G401 (cell line): ENCODE data around the gene ABT1. TPM values are rescaled to one million over a fixed set of nuclear protein-coding genes. Genes with fewer than 3 reads are reported as not detected.
"Not testable (repeated sequence)": the region's sequence is repeated elsewhere in the genome, so short reads cannot be mapped to it uniquely, and the experiment has no call there.

Experiments used
- DNase-seq: peaks from one replicate; pipeline ENCODE4 v3.0.0-alpha.2; 2015; ENCODE audit warnings: low spot score
- in situ Hi-C: cut with HindIII; loops from 2 replicates; pipeline ENCODE4 v1.10.0; 2016; ENCODE audit warnings: low sequenced_read_pairs, mixed read lengths
- total RNA-seq: library from RNA; depleted of rRNA; stranded (reverse); fragments of >200 nt; shearing (Covaris generic); gene quantifications from 2 replicates; pipeline ENCODE4 v1.2.3, GENCODE V29; 2014; rRNA removed

Gene ABT1
- 43.8 and 44.4 TPM in 2 replicates for total RNA-seq

DNA sequence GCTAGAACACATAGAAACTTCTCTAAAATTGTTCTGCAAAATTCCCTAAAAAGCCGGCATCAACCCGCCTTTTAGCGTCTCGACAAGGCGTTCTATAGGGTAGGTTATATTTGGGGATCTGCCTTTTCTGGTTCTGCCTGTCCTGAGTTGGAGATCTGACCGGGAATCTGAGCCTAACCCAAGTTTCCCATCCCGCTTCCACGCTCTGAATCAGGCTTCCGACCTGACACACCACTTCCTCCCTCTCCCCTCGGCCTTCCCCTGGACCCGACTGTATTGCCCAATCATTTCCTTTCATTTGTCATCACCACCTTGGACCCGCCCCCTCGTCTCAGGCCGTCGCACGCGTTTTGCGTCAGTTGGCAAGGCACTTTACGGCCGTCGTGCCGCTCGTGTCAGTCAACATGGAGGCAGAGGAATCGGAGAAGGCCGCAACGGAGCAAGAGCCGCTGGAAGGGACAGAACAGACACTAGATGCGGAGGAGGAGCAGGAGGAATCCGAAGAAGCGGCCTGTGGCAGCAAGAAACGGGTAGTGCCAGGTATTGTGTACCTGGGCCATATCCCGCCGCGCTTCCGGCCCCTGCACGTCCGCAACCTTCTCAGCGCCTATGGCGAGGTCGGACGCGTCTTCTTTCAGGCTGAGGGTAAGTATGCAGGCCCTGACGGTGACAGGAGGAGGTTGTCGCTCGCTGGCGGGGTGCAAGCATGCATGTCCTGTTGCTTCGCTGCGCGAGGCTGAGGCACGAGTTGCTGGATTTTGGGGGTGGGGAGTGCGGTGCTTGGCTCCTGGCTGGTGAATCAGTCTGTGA, at the start of gene ABT1:
Gene ABT1, plus strand, starts transcription at position 375 of the 810 bp plus-strand sequence. Its CDS starts 30 bp downstream, at position 405.
- DNase-seq, result peak; percentile 99
- in situ Hi-C loops, result no loop called here

DNA sequence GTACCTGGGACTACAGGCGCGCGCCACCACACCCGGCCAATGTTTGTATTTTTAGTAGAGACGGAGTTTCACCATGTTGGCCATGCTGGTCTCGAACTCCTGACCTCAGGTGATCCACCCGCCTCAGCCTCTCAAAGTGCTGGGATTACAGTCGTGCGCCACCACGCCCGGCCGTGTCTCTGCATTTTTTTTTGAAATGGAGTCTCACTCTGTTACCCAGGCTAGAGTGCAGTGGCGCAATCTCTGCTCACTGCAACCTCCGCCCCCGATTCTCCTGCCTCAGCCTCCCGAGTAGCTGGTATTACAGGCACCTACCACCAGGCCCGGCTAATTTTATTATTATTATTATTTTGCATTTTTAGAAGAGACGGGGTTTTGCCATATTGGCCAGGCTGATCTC, 49.4 kb upstream of the ABT1 start:
- in situ Hi-C loops, DNase-seq: not testable (repeated sequence)

DNA sequence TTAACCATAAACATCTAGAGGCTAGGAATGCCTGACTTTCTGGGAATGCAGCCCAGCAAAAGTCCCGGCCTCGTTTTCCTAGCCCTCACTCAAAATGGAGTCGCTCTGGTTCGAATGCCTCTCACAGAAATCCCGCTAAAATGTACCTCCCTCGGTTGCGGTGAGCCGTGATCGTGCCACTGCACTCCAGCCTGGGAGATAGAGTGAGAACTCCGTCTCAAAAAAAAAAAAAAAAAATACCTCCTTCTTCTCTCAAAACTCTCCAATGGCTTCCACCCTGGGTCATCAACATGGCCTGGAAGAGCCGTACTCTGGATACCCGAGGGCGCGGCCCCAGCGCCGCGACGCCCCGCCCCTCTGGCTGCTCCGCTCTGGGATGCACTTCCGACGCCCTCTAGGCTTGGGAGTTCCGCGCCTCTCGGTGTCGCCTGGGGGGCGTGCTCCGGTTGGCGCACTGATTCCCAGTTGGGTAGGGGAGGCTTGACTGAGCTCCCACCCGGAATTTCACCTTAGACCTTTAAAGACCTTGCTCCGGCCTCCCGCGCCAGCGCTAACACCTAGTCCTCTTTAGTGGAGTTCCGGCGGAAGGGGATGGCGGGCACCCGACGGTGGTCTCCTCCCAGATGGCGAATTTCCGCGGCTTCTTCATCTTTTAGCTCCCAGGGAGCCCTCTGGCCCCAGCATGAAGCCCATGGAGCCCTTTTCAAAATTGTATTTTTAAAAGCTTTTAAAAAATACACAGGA, 46.3 kb upstream of the ABT1 start:
- in situ Hi-C loops, result no loop called here
- DNase-seq, result no peak

DNA sequence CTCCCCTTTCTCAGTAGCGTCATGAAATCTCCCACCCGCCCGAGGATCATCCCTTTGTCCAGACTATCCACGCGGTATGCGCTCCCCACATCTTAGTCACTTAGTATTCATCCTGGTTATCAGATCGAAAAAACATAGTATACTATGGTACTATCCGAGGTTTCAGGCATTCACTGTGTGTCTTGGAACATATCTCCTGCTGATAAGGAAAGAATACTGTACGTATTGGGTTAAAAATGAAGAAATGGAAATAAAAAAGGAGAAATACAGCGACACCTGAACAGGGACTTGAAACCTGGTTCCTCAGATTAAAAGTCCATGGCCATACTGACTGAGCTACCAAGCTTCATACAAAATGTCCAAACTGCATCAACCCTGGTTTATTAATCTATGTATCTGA, 44.5 kb upstream of the ABT1 start:
- in situ Hi-C loops, result no loop called here
- no peak for DNase-seq

DNA sequence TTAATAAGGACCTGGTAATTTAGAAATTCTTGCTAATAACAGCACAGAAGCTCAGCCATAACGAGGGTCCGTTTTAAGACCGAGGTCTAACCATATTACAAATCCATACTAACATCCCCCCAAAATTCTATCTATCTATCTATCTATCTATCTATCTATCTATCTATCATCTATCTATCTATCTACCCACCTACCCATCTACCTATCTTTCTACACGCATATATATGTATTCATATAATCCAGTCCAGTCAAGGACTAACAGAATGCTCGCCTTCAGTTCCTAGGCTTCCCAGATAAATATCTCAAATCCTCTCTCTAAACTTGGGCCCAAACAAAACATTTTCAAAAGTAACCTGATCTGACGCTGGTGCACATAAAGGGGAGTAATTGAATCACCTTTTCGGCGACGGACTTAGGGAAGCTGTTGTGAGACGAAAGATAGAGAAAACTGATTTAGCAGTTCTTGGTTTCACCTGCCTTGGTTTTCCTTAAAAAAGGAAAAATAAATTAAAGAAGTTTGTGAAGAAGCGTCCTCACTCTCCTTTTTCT, 44.0 kb upstream of the ABT1 start:
- in situ Hi-C loops, result no loop called here
- DNase-seq, result no peak

DNA sequence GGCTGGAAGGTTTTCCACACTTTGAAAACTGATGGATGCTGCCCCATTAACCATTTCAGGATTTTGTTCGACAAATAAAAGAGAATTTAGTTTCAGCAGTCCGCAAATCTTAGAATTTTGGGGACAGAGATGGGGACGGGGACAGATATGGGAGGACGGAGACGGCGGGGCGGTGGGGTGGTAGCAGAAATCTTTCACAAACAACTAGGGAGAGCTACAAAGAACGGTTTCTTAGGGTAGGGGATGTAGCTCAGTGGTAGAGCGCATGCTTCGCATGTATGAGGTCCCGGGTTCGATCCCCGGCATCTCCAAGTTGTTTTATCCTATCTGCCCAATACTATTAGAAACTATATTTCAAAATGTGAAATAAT, 43.5 kb upstream of the ABT1 start:
- in situ Hi-C loops, result no loop called here
- peak; percentile 92 for DNase-seq

DNA sequence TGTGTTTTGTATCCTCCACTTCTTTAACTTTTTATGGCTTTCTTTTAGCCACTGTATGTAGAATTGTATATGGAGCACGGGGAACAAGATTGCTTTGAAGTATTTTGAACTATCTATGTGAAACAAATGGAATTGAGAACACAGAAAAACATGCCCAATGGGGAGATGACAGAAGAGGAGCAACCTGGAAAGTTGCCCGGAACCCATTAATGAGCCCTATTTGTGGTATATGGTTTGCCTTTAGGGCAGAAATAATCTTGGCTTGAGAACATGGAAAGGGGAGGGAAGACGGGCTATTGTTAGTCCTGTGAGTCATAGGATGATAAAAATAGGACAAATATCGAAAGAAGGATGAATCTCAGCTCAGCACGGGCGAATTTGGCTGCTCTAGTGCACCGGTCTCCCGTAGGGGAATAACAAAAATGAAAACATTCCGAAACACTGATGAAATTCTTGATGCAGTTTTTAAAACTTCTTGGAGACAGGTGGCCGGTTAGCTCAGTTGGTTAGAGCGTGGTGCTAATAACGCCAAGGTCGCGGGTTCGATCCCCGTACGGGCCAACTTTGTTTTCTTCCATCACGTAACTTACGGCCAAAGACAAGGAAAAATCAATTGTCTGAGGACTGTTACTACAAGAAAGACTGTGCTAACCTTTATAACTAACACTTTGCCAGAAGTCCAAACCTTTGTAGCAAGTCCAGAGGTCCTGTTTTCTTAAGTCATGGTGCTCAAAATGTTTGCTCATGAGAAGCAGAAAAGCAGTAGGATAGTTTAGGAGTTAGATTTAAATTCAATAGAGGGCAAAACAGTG, 42.9 kb upstream of the ABT1 start:
- peak; percentile 88 for DNase-seq

DNA sequence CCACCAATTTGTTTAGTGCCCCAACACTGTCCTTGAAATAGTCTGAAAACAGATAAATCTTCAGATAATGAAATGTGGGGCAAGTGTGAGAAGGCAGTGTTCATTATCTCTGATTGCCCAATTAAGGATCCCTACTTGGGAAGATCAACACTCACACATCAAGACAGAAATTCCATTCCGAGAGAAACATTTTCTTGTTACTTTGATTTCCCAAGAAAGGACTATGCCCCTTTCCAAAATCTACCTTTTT, 42.4 kb upstream of the ABT1 start:
- in situ Hi-C loops, result no loop called here

More for the DNA sequence above, 42.9 kb upstream of the ABT1 start:
- in situ Hi-C loops, result no loop called here

DNA sequence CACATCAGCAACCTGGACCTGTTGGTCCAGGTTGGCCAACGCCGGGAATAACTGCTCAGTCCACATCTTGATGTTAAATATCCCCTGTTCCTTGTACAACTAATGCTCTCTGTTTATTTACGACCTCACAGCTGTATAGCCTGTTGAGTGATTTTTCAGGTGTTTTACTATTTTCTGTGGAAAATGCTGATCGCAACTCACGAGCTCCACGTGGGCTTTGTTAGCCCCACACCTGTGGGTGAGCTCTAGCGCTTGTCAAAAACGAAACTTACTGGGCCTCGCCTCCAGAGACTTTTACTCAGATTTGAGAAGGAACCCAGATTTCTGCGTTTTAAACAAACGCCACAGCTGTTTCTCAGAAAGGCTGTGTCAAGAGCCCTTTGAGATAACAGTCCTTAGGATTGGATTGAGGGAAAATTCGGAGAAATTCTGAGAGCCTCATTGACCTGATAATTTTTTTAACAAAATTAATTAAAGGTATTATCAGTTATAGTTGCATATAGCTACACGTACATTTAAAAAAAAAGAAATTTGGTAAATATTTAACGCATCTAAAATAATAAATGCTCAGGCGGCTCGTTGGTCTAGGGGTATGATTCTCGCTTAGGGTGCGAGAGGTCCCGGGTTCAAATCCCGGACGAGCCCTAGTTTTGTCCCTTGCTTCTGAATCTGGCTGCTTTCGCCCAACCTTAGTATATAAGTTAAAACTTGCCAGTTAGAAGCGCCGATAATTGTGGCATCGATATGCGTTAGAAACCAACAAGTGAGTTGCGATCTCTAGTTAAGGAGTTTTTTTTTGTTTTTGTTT, 41.9 kb upstream of the ABT1 start:
- in situ Hi-C loops, result no loop called here
- DNase-seq, result peak; percentile 55

More for the DNA sequence above, 42.4 kb upstream of the ABT1 start:
- DNase-seq, result no peak

DNA sequence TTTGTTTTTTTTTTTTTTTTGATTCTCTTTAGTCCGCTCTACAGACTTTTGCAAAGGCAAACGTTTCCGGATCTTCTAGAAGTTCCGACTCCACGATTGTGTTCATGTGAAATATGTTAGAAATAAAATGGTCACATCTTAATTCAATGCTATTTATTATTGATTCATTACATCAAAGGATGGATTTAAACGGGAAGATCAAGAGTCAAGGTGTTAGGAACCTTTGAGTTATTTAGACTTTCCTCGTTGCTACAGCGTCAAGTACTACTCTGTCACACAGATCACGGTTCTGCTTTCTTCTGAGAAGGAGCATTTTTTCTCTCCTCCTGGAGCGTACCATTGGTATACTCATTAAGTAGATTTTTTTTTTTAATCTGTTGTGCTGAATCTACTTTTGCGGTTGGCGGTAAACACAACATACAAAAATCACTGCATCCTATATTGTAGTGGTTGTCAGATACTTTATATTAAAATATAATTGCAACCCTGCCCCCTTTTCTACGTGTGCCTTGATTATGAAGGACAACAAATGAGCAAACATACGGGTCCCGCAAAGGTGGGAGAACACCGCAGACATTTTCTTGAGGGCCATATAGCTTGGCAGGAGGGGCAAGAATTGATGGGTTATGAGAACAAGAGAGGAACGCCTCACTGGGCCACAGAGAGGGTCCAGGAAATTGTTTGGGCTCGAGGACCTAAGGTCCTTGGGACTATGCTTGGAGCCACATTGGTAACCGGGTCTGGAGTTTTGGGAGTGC, 41.1 kb upstream of the ABT1 start:
- in situ Hi-C loops, result no loop called here
- DNase-seq, result peak; percentile 38

DNA sequence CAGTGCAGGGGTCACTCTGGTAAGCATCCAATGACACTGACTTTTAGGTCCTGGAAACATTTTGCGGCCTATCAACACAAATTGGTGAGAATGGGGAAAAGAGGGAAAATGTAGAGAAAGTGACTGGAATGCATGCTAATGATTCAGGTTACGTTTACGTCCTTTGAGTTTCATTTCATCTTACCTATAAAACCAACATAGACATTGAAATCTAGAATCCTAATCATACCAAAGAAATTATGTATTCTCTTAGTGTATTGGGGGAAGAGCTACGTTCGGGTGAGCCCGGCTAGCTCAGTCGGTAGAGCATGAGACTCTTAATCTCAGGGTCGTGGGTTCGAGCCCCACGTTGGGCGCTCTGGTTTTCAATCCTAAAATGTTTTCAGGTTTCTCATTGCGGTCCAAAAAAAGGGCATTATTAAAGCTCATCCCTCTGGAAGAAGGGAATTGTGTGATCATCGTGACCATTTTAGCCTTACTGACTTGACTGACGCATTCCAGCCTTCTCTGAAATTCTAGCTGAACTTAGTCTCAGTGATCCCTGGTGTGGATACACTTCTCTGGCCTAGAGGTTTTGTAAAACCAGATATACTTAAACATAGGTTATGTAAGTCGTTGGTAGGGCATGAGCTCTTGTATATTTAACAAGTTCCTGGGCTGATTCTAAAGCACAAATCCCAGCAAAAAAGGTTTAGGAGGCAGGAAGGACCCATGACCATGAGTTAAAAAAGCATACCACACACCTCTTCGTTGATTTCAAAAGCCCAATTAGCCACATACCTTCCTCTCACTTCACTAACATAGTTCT, 40.3 kb upstream of the ABT1 start:
- peak; percentile 79 for DNase-seq
- in situ Hi-C loops, result no loop called here

DNA sequence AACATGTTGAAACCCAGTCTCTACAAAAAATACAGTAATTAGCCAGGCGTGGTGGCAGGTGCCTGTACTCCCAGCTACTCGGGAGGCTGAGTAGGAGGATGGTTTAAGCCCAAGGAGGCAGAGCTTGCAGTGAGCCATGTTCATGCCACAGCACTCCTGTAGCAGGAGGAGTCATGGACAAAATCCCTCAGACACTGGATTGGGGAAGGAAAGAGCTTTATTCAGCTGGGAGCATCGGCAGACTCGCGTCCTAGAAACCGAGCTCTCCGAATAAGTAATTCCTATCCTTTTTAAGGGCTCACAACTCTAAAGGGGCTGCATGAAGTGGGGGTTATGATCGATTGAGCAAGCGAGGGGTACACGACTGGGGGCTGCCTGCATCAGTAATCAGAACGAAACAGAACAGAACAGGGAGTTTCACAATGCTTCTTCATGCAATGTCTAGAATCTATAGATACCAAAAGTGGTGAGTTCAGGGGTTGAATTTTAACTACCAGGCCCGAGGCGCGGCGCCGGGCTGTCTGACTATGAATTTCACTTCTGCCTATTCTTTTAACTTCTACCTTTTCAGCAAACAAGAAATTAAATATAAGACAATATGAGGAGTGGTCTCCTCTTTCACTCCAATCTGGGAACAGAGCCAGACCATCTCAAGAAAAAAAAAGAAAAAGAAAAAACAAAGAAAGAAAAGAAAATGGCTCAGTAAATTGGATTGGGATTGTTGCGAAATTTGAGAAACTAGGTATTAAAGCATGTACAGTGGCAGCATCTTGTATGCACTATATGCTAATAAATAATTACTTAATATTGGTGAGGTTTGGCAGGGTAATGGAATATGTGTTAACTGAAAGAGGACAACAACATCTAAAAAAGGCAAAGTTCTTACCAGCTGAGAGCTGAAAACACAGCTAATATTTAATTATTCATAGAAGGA, 35.0 kb upstream of the ABT1 start:
- in situ Hi-C loops, result no loop called here
- DNase-seq, result no peak

DNA sequence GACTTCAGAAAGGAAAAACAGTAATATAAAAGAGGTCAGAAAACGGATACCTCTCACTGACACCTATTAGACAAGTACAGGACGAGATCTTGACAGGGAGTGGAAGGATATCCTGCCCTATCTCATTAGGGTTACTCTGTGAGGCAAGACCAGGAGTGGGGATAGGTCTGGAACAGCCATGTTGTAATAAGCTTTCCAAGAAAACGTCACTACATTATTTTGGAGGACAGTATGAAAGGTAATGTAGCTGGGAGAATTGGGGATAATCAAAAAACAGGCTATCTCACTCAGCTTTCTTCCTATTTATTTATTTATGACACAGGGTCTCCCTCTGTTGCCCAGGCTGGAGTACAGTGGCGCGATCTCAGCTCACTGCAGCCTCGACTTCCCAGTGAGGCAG, 33.3 kb upstream of the ABT1 start:
- no peak for DNase-seq
- in situ Hi-C loops, result no loop called here

DNA sequence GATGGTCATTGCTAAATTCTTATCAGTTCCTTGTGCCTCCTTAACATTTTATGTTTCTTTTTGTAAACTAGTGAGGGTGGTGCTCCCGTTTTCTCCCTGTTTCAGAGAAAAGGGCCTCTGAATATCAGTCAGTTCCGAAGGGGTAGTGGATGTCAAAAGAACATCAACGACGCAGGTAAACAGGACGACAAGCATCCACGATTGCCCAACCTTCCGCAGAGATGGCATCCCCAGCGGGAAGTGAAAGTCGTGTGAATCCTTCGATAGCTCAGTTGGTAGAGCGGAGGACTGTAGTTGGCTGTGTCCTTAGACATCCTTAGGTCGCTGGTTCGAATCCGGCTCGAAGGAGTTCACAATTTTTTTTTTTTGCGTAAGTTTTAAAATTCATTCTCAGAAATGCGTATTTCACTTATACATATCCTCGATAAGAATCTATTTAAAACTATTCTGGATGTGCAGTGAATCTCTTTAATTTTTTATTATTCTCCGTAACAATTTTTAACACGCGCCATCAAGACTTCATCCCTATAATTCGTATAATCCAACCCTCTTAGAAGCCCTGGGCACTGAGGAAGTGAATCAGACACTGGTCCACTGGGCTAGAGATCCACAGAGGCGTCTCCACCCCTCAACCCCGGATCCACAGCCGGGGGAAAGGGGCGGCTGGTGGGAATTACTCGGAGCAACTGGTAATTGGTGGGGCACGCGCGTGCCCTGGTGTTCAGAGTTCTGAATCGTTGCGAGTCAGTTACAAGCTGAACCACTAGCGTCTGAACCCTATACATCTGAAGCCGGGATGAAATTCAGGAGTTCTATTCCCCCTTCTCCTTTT, 27.9 kb upstream of the ABT1 start:
- in situ Hi-C loops, result no loop called here
- peak; percentile 98 for DNase-seq

DNA sequence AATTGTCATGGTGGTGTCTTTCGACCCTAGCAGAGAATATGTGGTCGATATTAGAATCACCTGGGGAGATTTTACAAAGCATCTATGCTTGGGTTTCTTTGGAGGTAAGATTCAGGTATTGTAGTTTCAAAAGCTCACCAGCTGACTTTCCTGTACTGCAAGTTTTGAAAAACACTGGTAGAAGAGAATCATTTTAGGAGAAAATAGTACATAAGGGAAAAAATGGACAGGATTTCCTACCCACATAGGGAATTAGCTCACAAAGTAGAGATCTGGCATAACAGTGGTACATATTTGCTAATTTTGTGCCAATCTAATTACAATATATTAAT, 27.4 kb upstream of the ABT1 start:
- no peak for DNase-seq
- in situ Hi-C loops, result no loop called here
